PFSK-1 (cell line): ENCODE measurements around the gene EDC3.

Experiments
- POLR2AphosphoS5 ChIP-seq: IDR thresholded peaks from 2 replicates; pipeline ENCODE4 v1.6.1; 2012; ENCODE audit warnings: low read depth, mild to moderate bottlenecking, control low read depth, low read length, moderate library complexity
- REST ChIP-seq, 2 experiments: IDR thresholded peaks; 2 replicates each; pipeline versions ENCODE4 v1.6.1 to v1.8.0; 2011 to 2012; ENCODE audit warnings: low read depth in 2 of 2, low read length in 2 of 2, control low read depth in 1 of 2, inconsistent platforms in 1 of 2, mild to moderate bottlenecking in 1 of 2, moderate library complexity in 1 of 2; ENCODE audit not compliant: insufficient read depth in 1 of 2
- TAF1 ChIP-seq: IDR thresholded peaks from 2 replicates; pipeline ENCODE4 v1.6.1; 2012; ENCODE audit warnings: low read length, control low read depth, borderline replicate concordance; ENCODE audit not compliant: insufficient read depth

GRCh38 chr15:74692327-74692726, 3.5 kb downstream of the EDC3 start:
- TF ChIP-seq REST (IDR thresholded peaks at IDR 0.05; ENCODE audit: insufficient read depth in 1 of 2, low read depth in 2 of 2, low read length in 2 of 2) (no peak), POLR2AphosphoS5 (no peak), TAF1 (no peak)
